CD4-positive, alpha-beta T cell treated with Interleukin-4 for 4 hours (primary cell): ENCODE data around the gene NTSR1.

Experiments used
- DNase-seq: peaks from one replicate; pipeline ENCODE4 v3.0.0-alpha.2; 2020

The NTSR1 gene

DNA sequence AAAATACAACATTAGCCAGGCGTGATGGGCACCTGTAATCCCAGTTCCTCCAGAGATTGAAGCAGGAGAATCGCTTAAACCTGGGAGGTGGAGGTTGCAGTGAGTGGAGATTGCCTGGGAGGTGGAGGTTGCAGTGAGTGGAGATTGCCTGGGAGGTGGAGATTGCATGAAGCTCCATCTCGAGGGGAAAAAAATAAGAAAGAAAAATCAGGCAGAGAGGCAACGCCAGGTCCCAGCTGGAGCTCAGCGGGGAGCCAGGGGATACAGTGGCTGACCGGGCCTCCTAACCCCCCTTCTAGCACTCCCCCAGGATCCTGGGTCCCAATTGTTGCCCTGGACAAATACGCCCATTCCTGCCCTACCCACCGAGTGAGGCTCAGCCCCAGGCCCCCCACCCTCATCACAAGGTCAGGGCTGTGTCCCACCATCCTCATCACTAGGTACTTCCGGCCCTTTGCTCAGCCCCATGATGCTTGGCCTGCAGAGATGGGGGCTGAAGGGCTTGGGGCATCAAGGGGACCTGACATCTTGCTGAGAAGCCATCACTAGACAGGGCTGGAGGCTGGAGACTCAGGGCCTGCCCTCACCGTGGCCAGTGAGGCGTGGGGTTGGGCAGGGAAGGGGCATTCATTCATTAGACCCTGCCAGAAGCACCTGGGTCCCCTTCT, 97.9 kb downstream of the NTSR1 start:
- DNase-seq = no peak

DNA sequence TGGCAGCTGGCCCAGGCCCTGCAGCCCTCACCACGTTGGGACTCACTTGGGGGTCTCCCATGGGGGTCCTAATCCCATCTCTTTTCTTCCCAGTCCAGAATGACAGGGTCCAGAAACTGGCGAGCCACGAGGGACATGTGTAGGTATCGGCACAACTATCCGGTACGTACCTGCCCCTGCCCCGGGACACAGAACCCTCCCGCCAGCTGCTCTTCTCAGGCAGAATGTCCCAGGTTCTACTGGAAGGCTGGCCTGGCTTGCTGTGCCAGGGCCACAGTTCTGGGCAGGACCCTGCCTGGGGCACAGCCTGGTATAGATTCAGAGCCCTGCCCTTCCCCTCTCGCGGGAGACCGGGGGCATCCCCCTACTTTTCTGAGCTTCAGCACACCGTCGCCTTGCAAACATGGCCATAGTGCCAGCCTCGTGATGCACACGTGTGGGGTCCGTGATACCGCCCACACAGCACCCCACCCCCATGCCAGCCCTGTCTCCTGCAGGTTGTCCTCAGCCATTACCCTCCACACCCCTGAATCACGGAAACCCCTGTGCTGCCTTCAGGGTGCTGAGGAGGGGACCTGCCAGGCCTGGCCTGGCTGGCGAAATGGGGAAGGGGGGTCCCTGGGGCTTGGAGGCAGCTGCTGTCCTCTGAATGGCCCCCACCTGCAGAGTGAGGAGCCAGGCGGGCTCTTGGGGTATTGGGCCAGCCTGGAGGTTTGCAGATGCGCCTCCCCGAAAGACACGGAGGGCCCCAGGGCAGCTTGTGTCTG, 99.0 kb downstream of the NTSR1 start:
- no peak for DNase-seq

DNA sequence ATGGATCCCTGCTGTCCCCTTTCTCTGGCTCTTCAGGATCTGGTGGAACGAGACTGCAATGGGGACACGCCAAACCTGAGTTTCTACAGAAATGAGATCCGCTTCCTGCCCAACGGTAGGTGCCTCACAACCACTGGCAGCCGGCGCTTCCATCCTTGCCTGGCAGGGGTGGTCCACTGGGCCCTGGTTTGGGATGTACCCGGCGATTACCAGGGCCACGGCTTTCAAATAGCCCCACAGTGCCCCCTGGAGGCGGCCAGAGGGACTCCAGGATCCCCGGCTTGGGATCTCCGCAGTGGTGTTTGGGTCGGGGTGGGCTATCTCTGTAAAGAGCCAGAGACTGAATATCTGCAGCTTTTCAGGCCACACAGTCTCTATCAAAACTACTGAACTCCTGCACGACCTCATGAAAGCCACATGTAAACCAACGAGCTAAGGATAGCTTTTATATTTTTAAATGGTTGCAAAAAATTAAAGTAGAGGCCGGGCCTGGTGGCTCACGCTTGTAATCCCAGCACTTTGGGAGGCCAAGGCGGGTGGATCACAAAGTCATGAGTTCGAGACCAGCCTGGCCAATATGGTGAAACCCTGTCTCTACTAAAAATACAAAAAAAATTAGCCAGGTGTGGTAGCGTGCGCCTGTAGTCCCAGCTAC, 99.7 kb downstream of the NTSR1 start:
- DNase-seq = peak; percentile 61

DNA sequence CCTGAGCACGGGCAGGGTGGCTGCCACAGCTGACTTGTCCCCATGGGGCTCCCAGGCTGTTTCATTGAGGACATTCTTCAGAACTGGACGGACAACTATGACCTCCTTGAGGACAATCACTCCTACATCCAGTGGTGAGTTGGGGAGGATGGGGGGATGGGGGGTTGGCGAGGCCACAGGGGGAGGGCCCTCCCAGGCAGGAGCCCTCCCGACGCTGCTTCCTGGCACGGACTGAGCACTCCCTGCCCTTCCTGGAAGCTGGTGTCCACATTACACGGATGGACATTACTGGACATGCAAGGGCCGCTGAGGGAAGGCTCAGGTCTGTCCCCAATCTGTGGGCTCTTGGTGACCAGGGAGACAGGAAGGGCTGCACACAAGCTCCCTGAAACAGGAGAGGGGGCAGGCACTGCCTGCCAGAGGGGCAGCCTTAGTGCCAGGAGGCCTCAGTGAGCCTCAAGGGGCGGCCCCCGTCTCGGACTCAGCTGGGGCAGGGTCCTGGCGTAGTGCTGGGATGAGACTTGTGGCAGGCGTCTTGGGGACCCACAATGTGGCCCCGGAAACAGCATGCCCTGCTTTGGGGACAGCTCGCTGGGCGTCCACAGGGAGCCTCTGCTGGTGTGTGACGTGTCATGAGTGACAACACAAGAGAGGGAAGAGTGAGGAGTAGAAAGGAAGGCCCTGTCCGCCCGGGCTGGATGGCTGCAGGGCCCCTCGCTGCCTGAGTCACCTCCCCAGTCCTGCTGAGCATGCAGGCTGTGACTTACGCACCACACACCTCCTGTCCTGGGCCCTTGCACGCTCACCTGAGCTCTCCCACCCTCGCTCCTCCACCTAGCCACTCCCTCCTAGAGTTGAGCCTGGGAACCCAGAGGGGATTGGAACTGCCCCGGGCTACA, 101.1 kb downstream of the NTSR1 start:
- no peak for DNase-seq

DNA sequence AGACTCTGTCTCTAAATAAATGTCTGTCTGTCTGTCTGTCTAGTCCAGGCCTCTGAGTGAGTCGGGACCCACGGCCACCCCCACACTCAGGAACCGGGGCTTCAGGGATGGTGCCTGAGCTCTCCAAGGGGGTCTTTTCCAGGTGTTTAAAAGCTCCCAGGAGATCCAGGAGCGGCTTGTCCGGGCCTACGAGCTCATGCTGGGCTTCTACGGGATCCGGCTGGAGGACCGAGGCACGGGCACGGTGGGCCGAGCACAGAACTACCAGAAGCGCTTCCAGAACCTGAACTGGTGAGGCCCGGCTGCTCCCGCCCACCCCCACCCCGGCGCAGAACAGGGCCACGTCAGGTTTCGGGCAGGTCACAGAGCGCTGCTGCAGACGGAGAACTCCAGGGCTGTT, 102.7 kb downstream of the NTSR1 start:
- no peak for DNase-seq

DNA sequence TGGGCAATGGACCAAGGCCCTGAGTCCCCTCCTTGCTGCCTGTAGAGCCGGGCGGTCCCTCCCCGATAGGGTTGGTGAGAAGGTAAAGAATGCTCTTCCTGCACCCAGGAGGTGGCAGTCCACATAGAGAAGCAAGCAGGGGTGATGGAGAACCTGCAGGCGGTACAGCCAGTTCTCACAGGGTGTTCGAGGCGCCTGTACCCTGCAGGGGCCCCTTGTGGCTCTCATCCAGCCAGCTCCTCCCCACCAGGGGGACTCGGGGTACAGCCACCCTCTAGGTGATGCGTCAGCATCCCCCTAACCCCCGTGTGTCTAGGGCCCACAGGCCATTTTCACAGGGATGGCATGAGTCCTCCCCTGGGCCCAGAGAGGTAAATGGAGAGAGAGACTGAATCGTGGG, 103.1 kb downstream of the NTSR1 start:
- no peak for DNase-seq
